GM18868 (cell line): Measurements from ENCODE around the gene ATP6V0A1.
A peak's percentile ranks its signal among the peaks of the same experiment; 100 is the strongest.

ENCODE experiments used
- ATAC-seq: cut with Tn5 transposase; IDR thresholded peaks from one replicate; pipeline ENCODE4 v1.9.1; 2021; ENCODE audit warnings: mild to moderate bottlenecking, moderate library complexity; ENCODE audit not compliant: unreplicated experiment

ATP6V0A1 gene

GRCh38 chr17:42518046-42518754, 59.5 kb downstream of the ATP6V0A1 start:
- ATAC-seq: no peak

GRCh38 chr17:42518755-42519545, 60.3 kb downstream of the ATP6V0A1 start:
- no peak for ATAC-seq

GRCh38 chr17:42519546-42520491, 61.1 kb downstream of the ATP6V0A1 start:
- ATAC-seq: no peak

- no peak for ATAC-seq
Measured at GRCh38 chr17:42520540-42520951, 61.9 kb downstream of the ATP6V0A1 start.

- ATAC-seq: no peak
Measured at GRCh38 chr17:42521036-42521435, 62.4 kb downstream of the ATP6V0A1 start.

- ATAC-seq: no peak
Measured at GRCh38 chr17:42521666-42522262, 63.1 kb downstream of the ATP6V0A1 start.

- ATAC-seq: no peak
Measured at GRCh38 chr17:42522263-42522790, 63.6 kb downstream of the ATP6V0A1 start.

GRCh38 chr17:42522798-42523278, 64.2 kb downstream of the ATP6V0A1 start:
- ATAC-seq: no peak

GRCh38 chr17:42525221-42525620, 66.5 kb downstream of the ATP6V0A1 start:
- no peak for ATAC-seq

GRCh38 chr17:42526031-42526444, 67.4 kb downstream of the ATP6V0A1 start:
- ATAC-seq: no peak

GRCh38 chr17:42527932-42528331, 69.3 kb downstream of the ATP6V0A1 start:
- no peak for ATAC-seq

GRCh38 chr17:42529061-42529460, 70.4 kb downstream of the ATP6V0A1 start:
- ATAC-seq: no peak

GRCh38 chr17:42530952-42531454, 72.3 kb downstream of the ATP6V0A1 start:
- no peak for ATAC-seq

- ATAC-seq: no peak
Measured at GRCh38 chr17:42531455-42532354, 73.0 kb downstream of the ATP6V0A1 start.

GRCh38 chr17:42535155-42536047, 76.7 kb downstream of the ATP6V0A1 start:
- ATAC-seq: no peak

GRCh38 chr17:42536048-42536371, 77.3 kb downstream of the ATP6V0A1 start, which contains the start of gene NAGLU:
Gene NAGLU, plus strand, starts transcription at chr17:42536241. Its CDS starts 32 bp downstream, at chr17:42536273.
- ATAC-seq: peak; percentile 81

GRCh38 chr17:42536372-42537155, 77.9 kb downstream of the ATP6V0A1 start:
- peak; percentile 58 for ATAC-seq
